Measurements from ENCODE around the gene CFAP61.

DNA sequence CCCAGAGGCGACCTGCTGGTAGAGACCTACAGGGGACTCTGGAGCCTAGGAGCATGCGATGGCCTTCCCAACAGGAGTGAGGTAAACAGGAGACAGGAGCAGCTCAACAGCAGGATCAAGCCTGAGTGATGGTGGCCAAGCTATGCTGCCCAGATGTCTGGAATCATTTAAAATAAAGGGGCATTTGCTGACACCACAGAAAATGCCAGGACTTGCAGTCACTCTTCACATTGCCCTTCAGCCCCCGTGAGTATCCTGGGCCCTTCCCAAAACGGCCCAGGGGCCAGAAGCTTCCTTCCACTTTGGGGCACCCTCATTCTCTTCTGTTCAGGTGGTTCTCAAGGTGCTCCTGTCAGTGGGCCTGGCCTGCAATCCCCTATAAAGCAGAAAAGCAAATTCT lies 338.8 kb downstream of the CFAP61 start:
- TF ChIP-seq, protein P1, sequence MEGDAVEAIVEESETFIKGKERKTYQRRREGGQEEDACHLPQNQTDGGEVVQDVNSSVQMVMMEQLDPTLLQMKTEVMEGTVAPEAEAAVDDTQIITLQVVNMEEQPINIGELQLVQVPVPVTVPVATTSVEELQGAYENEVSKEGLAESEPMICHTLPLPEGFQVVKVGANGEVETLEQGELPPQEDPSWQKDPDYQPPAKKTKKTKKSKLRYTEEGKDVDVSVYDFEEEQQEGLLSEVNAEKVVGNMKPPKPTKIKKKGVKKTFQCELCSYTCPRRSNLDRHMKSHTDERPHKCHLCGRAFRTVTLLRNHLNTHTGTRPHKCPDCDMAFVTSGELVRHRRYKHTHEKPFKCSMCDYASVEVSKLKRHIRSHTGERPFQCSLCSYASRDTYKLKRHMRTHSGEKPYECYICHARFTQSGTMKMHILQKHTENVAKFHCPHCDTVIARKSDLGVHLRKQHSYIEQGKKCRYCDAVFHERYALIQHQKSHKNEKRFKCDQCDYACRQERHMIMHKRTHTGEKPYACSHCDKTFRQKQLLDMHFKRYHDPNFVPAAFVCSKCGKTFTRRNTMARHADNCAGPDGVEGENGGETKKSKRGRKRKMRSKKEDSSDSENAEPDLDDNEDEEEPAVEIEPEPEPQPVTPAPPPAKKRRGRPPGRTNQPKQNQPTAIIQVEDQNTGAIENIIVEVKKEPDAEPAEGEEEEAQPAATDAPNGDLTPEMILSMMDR (IDR thresholded peaks at IDR 0.05): no peak
- TF ChIP-seq POLR2AphosphoS5 (IDR thresholded peaks at IDR 0.05): no peak
